A673 (cell line): ENCODE measurements around the gene WFIKKN1.

ENCODE experiments used
- EZH2 ChIP-seq: fragments of 200-600 bp; sonication (generic); IDR thresholded peaks from 2 replicates; pipeline ENCODE4 v1.6.1; 2017; ENCODE audit warnings: borderline replicate concordance, low read depth, mild to moderate bottlenecking, mixed read lengths, antibody characterized with exemption, low read length; ENCODE audit not compliant: poor library complexity, severe bottlenecking
- TF ChIP-seq, protein P1 (sequence below): fragments of 300-800, 200-600 bp; sonication (generic); conservative IDR thresholded peaks from 2 replicates; pipeline ENCODE4 v1.5.1; 2017; ENCODE audit warnings: low read depth, mild to moderate bottlenecking, antibody characterized with exemption, low read length, moderate library complexity, mixed read lengths

DNA sequence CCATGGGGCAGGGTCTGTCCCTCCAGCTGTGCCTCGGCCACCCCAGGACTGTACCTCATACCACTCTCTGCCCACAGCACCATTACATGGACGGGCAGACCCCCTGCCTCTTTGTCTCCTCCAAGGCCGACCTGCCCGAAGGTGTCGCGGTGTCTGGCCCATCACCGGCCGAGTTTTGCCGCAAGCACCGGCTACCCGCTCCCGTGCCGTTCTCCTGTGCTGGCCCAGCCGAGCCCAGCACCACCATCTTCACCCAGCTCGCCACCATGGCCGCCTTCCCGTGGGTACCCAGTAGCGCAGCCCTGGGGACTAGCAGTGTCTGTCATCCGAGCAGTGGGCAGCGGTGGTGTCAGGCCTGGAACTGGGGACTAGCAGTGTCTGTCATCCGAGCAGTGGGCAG lies 42.1 kb downstream of the WFIKKN1 start:
- TF ChIP-seq, protein P1, sequence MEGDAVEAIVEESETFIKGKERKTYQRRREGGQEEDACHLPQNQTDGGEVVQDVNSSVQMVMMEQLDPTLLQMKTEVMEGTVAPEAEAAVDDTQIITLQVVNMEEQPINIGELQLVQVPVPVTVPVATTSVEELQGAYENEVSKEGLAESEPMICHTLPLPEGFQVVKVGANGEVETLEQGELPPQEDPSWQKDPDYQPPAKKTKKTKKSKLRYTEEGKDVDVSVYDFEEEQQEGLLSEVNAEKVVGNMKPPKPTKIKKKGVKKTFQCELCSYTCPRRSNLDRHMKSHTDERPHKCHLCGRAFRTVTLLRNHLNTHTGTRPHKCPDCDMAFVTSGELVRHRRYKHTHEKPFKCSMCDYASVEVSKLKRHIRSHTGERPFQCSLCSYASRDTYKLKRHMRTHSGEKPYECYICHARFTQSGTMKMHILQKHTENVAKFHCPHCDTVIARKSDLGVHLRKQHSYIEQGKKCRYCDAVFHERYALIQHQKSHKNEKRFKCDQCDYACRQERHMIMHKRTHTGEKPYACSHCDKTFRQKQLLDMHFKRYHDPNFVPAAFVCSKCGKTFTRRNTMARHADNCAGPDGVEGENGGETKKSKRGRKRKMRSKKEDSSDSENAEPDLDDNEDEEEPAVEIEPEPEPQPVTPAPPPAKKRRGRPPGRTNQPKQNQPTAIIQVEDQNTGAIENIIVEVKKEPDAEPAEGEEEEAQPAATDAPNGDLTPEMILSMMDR, result no peak
- TF ChIP-seq EZH2, result no peak
